ENCODE measurements around the gene PDCD1. TPM values are rescaled to one million over a fixed set of nuclear protein-coding genes. Genes with fewer than 3 reads are reported as not detected.

PDCD1 gene
- total RNA-seq, 5 donors from 2014 or later (not counting 1 experiment from before 2014, with no cell fraction given) = 1.3 to 6.8 (median 5.2) TPM

GRCh38 chr2:241867776-241868420 is 9.2 kb upstream of the PDCD1 start:
- H3K4me1 ChIP-seq (ENCODE audit: control insufficient read depth in 1 of 2, extremely low read depth in 1 of 2, insufficient read depth in 2 of 2, low read length in 2 of 2) = peaks cover 12 to 100% of the 10 kb centered on the region in 2 experiments
- CTCF ChIA-PET = interaction anchor here (0.6 to 2.0 kb wide), 7 partner anchors 8 to 394 kb away, joined by 3 to 13 read pairs (median 5); no protein-coding TSS in a partner anchor
- peak overlapping the region; percentile 86 for H3K27ac ChIP-seq (ENCODE audit: low read length)
- ATAC-seq (replicated peaks in 1 of 4) (peak; percentile 52 to 80 (median 60)), DNase-seq (peak in 34 of 35 experiments; percentile 39 to 83 (median 68))
- peaks cover 0 to 23% of the 10 kb centered on the region in 2 experiments for H3K27me3 ChIP-seq (replicated peaks in 1 of 2; ENCODE audit: control insufficient read depth in 2 of 2, extremely low read depth in 1 of 2, insufficient read depth in 2 of 2, low read length in 1 of 2)
- H3K9me3 ChIP-seq = no peaks in the 10 kb centered on the region
- H3K4me3 ChIP-seq (ENCODE audit: control insufficient read depth in 1 of 2, extremely low read depth in 1 of 2, low read length in 1 of 2) = peak overlapping the region in 1 of 2 donors; percentile 31
- H3K4me1 Mint-ChIP-seq = peaks cover 41 to 69% (median 56%) of the 10 kb centered on the region in 3 donors
- 21% methylated on average over 16 of the region's 19 CpGs for WGBS (ENCODE audit: insufficient coverage)
- POLR2A ChIA-PET = interaction anchor here in 1 of 2 donors (1.9 kb wide), 1 partner anchor 105 kb away, joined by 9 read pairs; no protein-coding TSS in a partner anchor
- H3K36me3 Mint-ChIP-seq = no peaks in the 10 kb centered on the region
- H3K36me3 ChIP-seq (ENCODE audit: control insufficient read depth in 2 of 2, extremely low read depth in 1 of 2, insufficient read depth in 1 of 2, low read length in 1 of 2) = no peaks in the 10 kb centered on the region
- H3K9me3 Mint-ChIP-seq = no peaks in the 10 kb centered on the region
- peak overlapping the region; percentile 49 to 84 (median 51) for H3K4me3 Mint-ChIP-seq
- peaks cover 10 to 24% of the 10 kb centered on the region in 2 donors for H3K27me3 Mint-ChIP-seq
- H3K27ac Mint-ChIP-seq = peak overlapping the region; percentile 16 to 77

DNA sequence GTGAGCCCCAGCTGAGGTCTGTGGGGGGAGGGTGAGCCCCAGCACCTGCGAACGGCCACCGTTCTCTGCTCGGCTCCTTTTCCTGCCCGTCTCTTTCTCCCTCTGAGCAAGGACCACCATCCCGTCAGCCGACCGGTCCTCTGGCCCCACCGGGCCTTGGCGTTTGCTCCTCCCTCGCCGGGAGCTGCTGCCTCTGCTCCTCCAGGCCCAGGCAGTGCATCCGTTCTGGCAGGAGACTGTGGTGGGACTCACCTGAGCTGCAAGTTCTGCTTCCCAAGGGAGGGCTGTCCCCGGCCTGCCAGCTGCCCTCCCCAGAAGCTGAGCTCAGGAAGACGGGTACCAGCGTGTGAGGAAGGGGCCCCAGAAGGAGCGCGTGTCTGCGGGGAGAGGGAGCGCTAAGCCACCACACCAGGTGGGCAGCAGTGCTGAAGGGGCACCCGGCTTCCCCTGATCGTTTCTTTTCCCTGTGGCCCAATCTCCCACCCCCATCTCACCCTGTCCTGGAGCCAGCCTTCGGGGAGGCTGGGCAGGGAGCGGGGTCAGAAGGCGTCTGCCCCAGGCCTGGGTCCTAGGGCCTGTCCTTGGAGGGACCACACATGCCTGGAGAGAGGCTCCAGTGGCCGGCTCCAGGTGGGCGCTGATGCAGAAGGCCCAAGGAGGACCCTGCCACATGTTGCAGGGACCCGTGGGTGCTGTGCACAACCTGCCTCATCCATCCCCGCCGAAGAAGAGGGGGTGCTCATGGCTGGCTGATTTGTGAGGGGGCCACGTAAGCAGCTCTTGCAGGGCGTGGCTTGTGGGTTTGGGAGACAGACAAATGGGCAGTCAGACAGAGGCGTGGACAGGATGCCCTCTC is 8.3 kb upstream of the PDCD1 start:
- WGBS (ENCODE audit: insufficient coverage) = 77% methylated on average over 25 of the region's 33 CpGs
- peaks cover 11 to 100% of the 10 kb centered on the region in 2 experiments for H3K4me1 ChIP-seq (ENCODE audit: control insufficient read depth in 1 of 2, extremely low read depth in 1 of 2, insufficient read depth in 2 of 2, low read length in 2 of 2)
- Mint-ChIP-seq H3K27me3 (peaks cover 10 to 29% of the 10 kb centered on the region in 2 donors), H3K4me3 (peak overlapping the region in 1 of 3 donors; percentile 84), H3K36me3 (no peaks in the 10 kb centered on the region), H3K9me3 (no peaks in the 10 kb centered on the region), H3K27ac (peak overlapping the region in 1 of 2 donors; percentile 55), H3K4me1 (peaks cover 43 to 68% (median 58%) of the 10 kb centered on the region in 3 donors)
- DNase-seq = no peak
- H3K27me3 ChIP-seq (replicated peaks in 1 of 2; ENCODE audit: control insufficient read depth in 2 of 2, extremely low read depth in 1 of 2, insufficient read depth in 2 of 2, low read length in 1 of 2) = peaks cover 0 to 29% of the 10 kb centered on the region in 2 experiments
- no peaks in the 10 kb centered on the region for H3K36me3 ChIP-seq (ENCODE audit: control insufficient read depth in 2 of 2, extremely low read depth in 1 of 2, insufficient read depth in 1 of 2, low read length in 1 of 2)
- peak overlapping the region in 1 of 2 donors; percentile 27 for H3K4me3 ChIP-seq (ENCODE audit: control insufficient read depth in 1 of 2, extremely low read depth in 1 of 2, low read length in 1 of 2)
- peak overlapping the region; percentile 86 for H3K27ac ChIP-seq (ENCODE audit: low read length)
- no peak for ATAC-seq (replicated peaks in 1 of 4)
- POLR2A ChIA-PET = interaction anchor here in 1 of 2 donors (1.9 kb wide), 1 partner anchor 104 kb away, joined by 9 read pairs; no protein-coding TSS in a partner anchor
- CTCF ChIA-PET = interaction anchor here (0.6 to 2.0 kb wide), 2 partner anchors 11 to 1039 kb away, joined by 3 to 9 read pairs; no protein-coding TSS in a partner anchor
- H3K9me3 ChIP-seq = no peaks in the 10 kb centered on the region

- 54% methylated on average over 25 of the region's 31 CpGs for WGBS (ENCODE audit: insufficient coverage)
- ChIA-PET POLR2A (no interaction called here), CTCF (interaction anchor here in 1 of 2 donors (0.6 kb wide), 1 partner anchor 1038 kb away, joined by 3 read pairs; no protein-coding TSS in a partner anchor)
- no peaks in the 10 kb centered on the region for H3K36me3 Mint-ChIP-seq
- peaks cover 18 to 37% of the 10 kb centered on the region in 2 donors for H3K27me3 Mint-ChIP-seq
- H3K27ac ChIP-seq (ENCODE audit: low read length) = peak overlapping the region; percentile 86
- H3K4me3 Mint-ChIP-seq = peak overlapping the region in 1 of 3 donors; percentile 46
- peaks cover 0 to 31% of the 10 kb centered on the region in 2 experiments for H3K27me3 ChIP-seq (replicated peaks in 1 of 2; ENCODE audit: control insufficient read depth in 2 of 2, extremely low read depth in 1 of 2, insufficient read depth in 2 of 2, low read length in 1 of 2)
- H3K4me1 ChIP-seq (ENCODE audit: control insufficient read depth in 1 of 2, extremely low read depth in 1 of 2, insufficient read depth in 2 of 2, low read length in 2 of 2) = peaks cover 10 to 99% of the 10 kb centered on the region in 2 experiments
- no peak for ATAC-seq (replicated peaks in 1 of 4)
- H3K9me3 Mint-ChIP-seq = no peaks in the 10 kb centered on the region
- H3K27ac Mint-ChIP-seq = peak overlapping the region in 1 of 2 donors; percentile 41
- no peaks in the 10 kb centered on the region for H3K36me3 ChIP-seq (ENCODE audit: control insufficient read depth in 2 of 2, extremely low read depth in 1 of 2, insufficient read depth in 1 of 2, low read length in 1 of 2)
- peak in 1 of 35 experiments; percentile 34 for DNase-seq
- H3K4me3 ChIP-seq (ENCODE audit: control insufficient read depth in 1 of 2, extremely low read depth in 1 of 2, low read length in 1 of 2) = no peak overlapping the region
- no peaks in the 10 kb centered on the region for H3K9me3 ChIP-seq
- H3K4me1 Mint-ChIP-seq = peaks cover 51 to 74% (median 59%) of the 10 kb centered on the region in 3 donors
Measured at GRCh38 chr2:241865957-241866789, 7.5 kb upstream of the PDCD1 start.

- Histone ChIP-seq H3K9me3 (no peaks in the 10 kb centered on the region), H3K4me1 (ENCODE audit: control insufficient read depth in 1 of 2, extremely low read depth in 1 of 2, insufficient read depth in 2 of 2, low read length in 2 of 2) (peaks cover 10 to 99% of the 10 kb centered on the region in 2 experiments), H3K27ac (ENCODE audit: low read length) (peak overlapping the region; percentile 38), H3K4me3 (ENCODE audit: control insufficient read depth in 1 of 2, extremely low read depth in 1 of 2, low read length in 1 of 2) (no peak overlapping the region), H3K27me3 (replicated peaks in 1 of 2; ENCODE audit: control insufficient read depth in 2 of 2, extremely low read depth in 1 of 2, insufficient read depth in 2 of 2, low read length in 1 of 2) (peaks cover 0 to 34% of the 10 kb centered on the region in 2 experiments), H3K36me3 (ENCODE audit: control insufficient read depth in 2 of 2, extremely low read depth in 1 of 2, insufficient read depth in 1 of 2, low read length in 1 of 2) (no peaks in the 10 kb centered on the region)
- CTCF ChIA-PET = no interaction called here
- no peak for ATAC-seq (replicated peaks in 1 of 4)
- POLR2A ChIA-PET = no interaction called here
- Mint-ChIP-seq H3K27me3 (peaks cover 19 to 40% of the 10 kb centered on the region in 2 donors), H3K27ac (peak overlapping the region in 1 of 2 donors; percentile 41), H3K9me3 (no peaks in the 10 kb centered on the region), H3K36me3 (no peaks in the 10 kb centered on the region), H3K4me1 (peaks cover 56 to 75% (median 58%) of the 10 kb centered on the region in 3 donors), H3K4me3 (peak overlapping the region in 1 of 3 donors; percentile 46)
- WGBS (ENCODE audit: insufficient coverage) = 73% methylated on average over 3 of the region's 3 CpGs
- no peak for DNase-seq
Measured at GRCh38 chr2:241865416-241865956, 6.8 kb upstream of the PDCD1 start.

DNA sequence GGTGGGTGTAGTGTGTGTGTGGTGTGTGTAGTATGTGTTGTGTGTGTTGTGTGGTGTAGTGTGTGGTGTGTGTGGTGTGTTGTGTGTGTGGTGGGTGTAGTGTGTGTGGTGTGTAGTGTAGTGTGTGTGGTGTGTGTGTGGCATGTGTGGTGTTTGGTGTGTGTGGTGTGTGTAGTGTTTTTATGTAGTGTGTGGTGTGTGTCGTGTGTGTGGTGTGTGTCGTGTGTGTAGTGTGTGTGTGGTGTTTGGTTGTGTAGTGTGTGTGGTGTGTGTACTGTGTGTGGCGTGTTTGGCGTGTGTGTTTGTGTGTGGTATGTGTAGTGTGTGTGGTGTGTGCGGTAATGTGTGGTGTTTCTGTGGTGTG is 6.1 kb upstream of the PDCD1 start:
- ChIA-PET POLR2A (no interaction called here), CTCF (no interaction called here)
- no peak overlapping the region for H3K4me3 ChIP-seq (ENCODE audit: control insufficient read depth in 1 of 2, extremely low read depth in 1 of 2, low read length in 1 of 2)
- no peaks in the 10 kb centered on the region for H3K36me3 Mint-ChIP-seq
- H3K27ac ChIP-seq (ENCODE audit: low read length) = peak overlapping the region; percentile 38
- H3K36me3 ChIP-seq (ENCODE audit: control insufficient read depth in 2 of 2, extremely low read depth in 1 of 2, insufficient read depth in 1 of 2, low read length in 1 of 2) = no peaks in the 10 kb centered on the region
- no peak overlapping the region for H3K27ac Mint-ChIP-seq
- peaks cover 0 to 36% of the 10 kb centered on the region in 2 experiments for H3K27me3 ChIP-seq (replicated peaks in 1 of 2; ENCODE audit: control insufficient read depth in 2 of 2, extremely low read depth in 1 of 2, insufficient read depth in 2 of 2, low read length in 1 of 2)
- no peak overlapping the region for H3K4me3 Mint-ChIP-seq
- H3K27me3 Mint-ChIP-seq = peaks cover 19 to 40% of the 10 kb centered on the region in 2 donors
- ATAC-seq (replicated peaks in 1 of 4) (no peak), DNase-seq (no peak)
- H3K4me1 ChIP-seq (ENCODE audit: control insufficient read depth in 1 of 2, extremely low read depth in 1 of 2, insufficient read depth in 2 of 2, low read length in 2 of 2) = peaks cover 12 to 99% of the 10 kb centered on the region in 2 experiments
- WGBS (ENCODE audit: insufficient coverage) = 95% methylated on average over 5 of the region's 5 CpGs
- peaks cover 57 to 79% (median 63%) of the 10 kb centered on the region in 3 donors for H3K4me1 Mint-ChIP-seq
- H3K9me3 Mint-ChIP-seq = no peaks in the 10 kb centered on the region
- no peaks in the 10 kb centered on the region for H3K9me3 ChIP-seq
